Inflammatory macrophage treated with lipopolysaccharide for 1 hour (primary cell): ENCODE data around the gene CAPN5.
"Not testable (repeated sequence)": the region's sequence is repeated elsewhere in the genome, so short reads cannot be mapped to it uniquely, and the experiment has no call there.

Source experiments
- DNase-seq, 2 donors: peaks; one replicate each; pipeline ENCODE4 v3.0.0-alpha.2; 2020 to 2022

Gene CAPN5

GRCh38 chr11:77085652-77086051 is 18.9 kb downstream of the CAPN5 start:
- no peak for DNase-seq

- DNase-seq = no peak
Observed at GRCh38 chr11:77086521-77087472, 20.0 kb downstream of the CAPN5 start.

GRCh38 chr11:77087723-77088225 is 21.0 kb downstream of the CAPN5 start:
- DNase-seq = no peak

DNA sequence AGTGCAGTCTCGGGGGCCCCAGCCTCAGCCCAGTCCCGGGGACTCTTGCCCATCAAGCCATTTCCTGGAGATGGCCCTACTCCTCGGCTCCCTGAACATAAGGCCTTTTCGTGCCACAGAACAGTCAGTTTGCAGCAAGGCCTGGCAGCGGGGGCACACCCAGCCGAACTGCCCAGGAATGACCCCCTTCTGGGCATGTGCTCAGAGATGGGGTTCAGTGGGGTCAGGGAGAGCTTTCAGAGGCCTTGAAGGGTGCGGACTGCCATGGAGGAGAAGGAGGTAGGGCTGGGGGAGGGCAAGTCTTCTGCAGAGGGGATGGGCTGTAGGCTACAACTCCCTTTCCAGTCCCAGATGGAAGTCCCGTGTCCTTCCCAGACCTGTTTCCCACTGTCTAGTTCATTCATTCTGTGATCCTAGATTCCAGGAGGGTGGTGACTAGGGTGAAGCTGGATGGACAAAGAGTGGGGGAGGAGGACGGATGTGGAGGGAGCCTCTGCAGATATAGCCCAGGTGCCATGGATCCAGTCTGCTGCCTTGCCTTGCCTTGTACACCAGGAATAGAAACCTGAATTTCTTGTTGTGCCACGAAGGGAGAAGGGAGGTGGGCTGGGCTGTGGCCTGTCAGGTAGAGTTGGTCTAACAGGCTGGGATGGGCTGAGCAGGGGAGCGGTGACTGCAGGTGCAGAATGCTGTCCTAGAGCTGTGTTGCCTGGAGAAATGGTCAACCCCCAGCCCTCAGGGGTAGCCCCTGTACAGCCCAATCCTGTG is 21.6 kb downstream of the CAPN5 start:
- DNase-seq = no peak

DNA sequence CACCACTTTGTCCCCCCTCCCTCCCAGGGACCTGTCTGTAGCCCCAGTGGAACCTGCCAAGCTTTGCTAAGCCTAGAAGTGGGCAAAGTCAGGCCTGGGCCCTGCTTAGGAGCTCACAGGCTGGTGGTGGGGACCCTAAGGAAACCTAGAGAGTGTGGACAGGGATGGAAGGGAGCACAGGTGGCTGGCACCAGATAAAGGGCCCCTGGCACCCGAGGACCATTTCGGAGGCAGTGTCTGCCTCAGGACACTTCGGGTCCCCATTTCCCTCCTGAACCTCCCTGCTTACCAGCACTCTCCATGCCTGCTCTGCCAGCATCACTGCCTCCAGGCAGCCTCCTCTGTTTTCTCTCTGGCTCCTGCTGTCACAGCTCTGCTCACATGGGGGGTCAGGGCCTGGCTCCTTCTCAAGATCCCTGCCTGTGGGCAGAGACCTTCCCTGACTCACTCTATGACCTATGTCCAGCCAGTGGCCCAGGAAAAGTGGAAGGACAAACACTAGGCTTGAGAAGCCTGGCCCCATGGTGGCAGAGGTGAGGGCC is 22.3 kb downstream of the CAPN5 start:
- DNase-seq = no peak

DNA sequence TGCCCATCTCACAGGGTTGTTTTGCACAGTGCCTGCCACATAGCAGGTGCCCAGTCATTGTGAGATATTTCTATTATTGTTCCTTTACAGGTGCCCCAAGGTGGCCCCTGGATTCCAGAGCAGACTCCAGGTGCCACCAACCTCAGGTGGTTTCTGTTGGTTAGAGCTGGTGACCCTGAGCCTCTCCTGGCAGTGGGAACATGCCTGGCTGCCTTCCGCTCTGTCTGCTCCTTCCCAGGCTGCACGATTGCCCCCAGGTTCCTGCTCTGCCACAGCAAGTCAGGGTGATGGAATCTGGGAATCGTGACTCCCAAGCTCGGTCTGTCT is 23.2 kb downstream of the CAPN5 start:
- no peak for DNase-seq

DNA sequence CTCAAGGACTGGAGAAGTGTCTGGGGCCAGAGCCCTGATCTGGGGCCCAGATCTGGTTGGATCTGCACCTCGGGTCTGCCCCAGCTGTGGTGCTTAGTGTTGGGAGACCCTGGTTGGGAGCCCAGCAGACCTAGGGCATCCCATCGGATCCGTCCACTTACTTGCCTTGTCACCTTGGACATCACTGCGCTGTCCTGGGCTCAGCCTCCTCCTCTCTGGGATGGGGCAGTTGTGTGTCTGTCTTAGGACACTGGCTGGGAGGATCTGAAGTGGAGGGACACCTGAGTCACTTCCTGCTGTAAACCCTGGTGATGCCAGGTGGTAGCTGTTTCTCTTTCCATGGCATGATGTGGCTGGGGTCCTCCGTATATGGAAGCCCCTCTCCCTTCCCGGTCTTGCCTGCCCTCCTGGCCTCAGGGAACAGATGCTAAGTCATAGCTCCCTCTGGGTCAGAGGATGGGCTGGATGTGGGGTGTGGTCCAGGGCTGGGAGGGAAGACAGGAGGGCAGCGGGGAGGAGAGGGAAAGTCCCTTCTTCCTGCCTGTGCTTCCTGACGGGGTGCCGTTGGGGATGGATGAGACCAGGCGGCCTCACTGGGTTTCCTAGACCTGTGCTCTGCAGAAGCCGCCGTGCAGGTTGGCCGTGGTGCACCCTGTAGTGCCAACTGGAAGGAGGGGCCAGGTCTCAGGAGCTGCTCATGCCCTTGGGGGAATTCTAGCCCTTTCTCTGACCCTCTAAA is 23.8 kb downstream of the CAPN5 start:
- DNase-seq = no peak

- DNase-seq = peak; percentile 43 to 77
Observed at GRCh38 chr11:77091146-77091940, 24.6 kb downstream of the CAPN5 start.

DNA sequence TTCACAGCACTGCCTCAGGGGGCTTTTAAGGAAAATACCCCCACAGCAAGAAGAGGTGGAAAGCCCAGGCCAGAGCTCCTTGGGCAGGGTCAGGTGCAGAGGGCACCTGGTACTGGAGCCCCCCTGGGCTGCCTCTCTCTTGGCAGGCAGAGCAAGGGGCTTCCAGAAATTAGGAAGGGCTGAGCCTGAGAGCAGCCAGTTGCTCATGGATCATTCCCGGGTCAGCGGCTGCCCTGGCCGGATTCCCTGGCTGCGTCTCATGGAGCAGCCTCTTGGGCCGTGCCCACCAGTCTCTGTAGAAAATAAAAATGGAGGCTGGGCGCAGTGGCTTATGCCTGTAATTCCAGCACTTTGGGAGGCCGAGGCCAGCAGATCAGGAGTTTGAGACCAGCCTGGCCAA is 25.6 kb downstream of the CAPN5 start:
- no peak for DNase-seq

GRCh38 chr11:77093056-77093891 is 26.5 kb downstream of the CAPN5 start:
- DNase-seq = no peak

DNA sequence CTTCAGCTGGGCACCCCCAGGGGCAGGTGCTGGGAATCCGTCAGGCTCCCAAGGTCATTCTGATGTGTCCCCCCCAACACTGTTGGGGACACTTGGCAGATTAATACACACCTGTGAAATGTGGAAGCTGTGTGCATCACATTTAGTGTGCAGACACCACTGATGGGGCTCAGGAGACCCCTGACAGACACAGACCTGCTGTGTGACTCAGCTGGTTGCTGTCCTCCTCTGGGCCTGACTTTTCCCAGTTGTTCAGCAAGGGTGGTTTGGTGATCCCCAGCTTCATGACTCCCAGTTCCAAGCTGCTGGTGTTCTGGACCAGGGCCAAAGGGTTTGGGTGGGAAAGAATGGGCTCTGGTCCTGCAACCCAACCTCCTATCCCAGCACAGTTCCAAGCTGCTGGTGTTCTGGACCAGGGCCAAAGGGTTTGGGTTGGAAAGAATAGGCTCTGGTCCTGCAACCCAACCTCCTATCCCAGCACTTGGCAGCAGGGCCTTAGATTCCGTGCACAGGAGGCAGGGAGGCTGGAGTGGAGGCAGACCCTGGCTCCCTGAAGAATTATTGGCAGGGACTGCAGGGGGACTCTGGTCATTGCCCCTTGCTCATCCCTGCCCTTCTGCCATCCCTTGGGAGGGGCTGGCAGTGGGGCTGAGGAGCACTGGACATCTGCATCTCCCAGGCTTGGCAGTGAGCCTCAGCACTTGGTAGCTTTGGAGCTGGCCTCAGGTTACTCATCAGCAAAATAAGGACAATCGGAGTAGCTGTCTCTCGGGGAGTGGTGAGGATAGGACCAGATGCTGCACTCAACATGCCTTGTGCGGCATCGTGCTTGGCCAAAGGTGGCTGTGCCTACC is 27.4 kb downstream of the CAPN5 start:
- DNase-seq = no peak

DNA sequence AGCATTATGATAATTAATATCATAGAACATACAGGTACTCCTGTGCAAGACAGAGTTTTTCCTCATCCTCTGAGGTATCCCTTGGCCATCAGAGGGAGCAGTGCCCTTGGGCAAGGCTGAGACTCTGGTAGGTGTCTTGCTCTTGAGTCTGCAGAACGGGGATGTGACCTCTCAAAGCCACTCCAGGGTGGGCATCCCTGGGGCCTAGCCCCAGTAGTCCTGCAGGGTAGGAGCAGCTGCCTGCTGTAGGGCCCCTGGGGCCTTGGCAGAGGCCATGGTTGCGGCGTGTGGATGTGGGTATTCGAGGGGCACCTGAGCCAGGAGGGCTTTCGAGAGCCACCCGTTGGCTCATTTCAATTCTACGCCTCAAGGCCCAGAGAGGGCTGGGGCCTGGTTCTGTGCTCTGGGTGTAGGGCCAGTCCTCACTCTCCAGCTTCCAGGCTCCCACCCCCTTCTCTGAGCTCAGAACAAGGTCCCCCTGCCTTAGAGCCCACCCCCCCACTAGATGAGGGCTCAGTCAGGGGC is 28.1 kb downstream of the CAPN5 start:
- no peak for DNase-seq

DNA sequence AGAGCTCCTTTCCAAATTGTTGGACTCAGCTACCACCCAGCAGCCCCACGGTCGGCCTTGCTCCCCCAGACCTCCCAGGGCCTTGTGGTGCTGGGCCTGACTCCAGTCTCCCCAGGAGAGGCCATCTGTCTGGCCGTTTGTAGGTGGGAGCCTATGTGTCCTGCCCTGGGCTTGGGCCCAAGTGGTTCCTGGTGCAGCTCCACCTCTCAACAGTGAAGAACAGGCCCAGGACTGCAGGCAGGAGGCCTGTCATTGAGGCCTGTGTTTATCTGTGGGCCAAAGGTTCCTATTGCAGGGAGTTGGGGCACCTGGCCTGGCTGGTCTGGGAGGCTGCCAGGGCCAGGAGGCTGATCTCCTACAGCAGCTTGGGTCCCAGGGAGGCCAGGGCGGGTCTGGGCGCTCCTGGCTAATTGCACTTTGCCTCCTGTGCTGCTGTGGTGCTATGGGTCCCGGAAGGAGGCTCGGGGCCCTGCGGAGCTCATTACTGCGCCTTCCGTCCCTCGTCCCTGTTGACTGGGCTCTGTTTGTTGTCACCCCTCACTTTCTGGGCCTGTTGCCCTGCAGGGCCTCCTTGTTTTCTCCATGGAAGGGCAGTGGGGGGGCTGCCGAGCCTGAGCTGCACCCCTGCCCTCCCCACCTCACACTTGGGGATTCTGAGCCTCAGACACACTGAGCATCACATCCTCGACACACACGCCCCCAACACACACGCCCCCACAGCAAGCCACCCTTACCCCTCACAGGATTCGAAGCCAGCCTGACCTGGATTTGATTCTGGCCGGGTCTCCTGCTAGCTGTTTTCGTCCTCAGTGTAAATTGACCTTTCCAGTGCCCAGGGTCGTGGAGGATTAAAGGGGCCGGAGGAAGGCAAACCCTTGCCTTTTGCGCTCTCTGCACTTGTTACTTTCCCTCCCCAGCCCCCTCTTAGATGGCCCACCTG is 29.1 kb downstream of the CAPN5 start:
- no peak for DNase-seq

GRCh38 chr11:77096591-77097019 is 29.8 kb downstream of the CAPN5 start:
- no peak for DNase-seq

GRCh38 chr11:77097180-77097579 is 30.4 kb downstream of the CAPN5 start:
- DNase-seq = not testable (repeated sequence)

- no peak for DNase-seq
Observed at GRCh38 chr11:77100166-77101042, 33.6 kb downstream of the CAPN5 start.

- DNase-seq = peak; percentile 18 to 30
Observed at GRCh38 chr11:77101043-77101537, 34.3 kb downstream of the CAPN5 start.
